ENCODE results near the gene NFATC2IP. TPM values are rescaled to one million over a fixed set of nuclear protein-coding genes. Genes with fewer than 3 reads are reported as not detected.
"Not testable (repeated sequence)": the region's sequence is repeated elsewhere in the genome, so short reads cannot be mapped to it uniquely, and the experiment has no call there.

Gene NFATC2IP
- total RNA-seq, 1 experiment from 2014 or later: 73.0 TPM

DNA sequence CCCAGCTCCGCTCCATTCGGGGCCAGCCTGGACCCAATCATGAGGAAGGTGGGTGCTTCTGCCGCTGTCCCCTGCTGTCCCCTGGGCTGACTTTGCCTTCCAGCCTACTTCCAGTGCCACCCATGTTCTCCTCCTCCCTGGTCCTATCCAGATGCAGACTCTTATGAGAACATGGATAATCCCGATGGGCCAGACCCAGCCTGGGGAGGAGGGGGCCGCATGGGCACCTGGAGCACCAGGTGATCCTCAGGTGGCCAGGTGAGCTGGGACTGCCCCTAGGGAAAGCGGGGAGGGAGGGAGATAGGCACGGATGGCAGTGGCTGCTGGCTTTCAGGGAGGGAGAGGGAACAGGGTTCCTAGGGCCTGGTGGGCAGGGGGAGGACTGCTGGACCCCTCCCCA, 12.0 kb upstream of the NFATC2IP start:
- Histone ChIP-seq H3K27me3 (ENCODE audit: insufficient read depth, low read depth) (no peaks in the 10 kb centered on the region), H3K79me2 (ENCODE audit: low read depth) (no peaks in the 10 kb centered on the region), H3K9me3 (ENCODE audit: insufficient read depth, low read depth) (no peaks in the 10 kb centered on the region), H3K36me3 (ENCODE audit: low read depth) (no peaks in the 10 kb centered on the region), H3K27ac (no peak overlapping the region), H3K9me2 (ENCODE audit: insufficient read depth) (no peaks in the 10 kb centered on the region), H3F3A (ENCODE audit: insufficient read depth, low read depth) (peaks cover 7% of the 10 kb centered on the region; the same call in 1 of the 2 replicates), H3K4me2 (no peak overlapping the region), H4K20me1 (ENCODE audit: insufficient read depth) (no peaks in the 10 kb centered on the region), H3K4me1 (replicated peaks; ENCODE audit: insufficient read depth) (no peaks in the 10 kb centered on the region), H2AFZ (no peak overlapping the region), H3K4me3 (no peak overlapping the region)
- ChIA-PET POLR2A (ENCODE audit: unreplicated experiment) (no interaction called here), CTCF (interaction anchor here (0.7 kb wide), 1 partner anchor 28 kb away, joined by 5 read pairs; no protein-coding TSS in a partner anchor)
- intact Hi-C loops (cut with micrococcal nuclease; ENCODE audit: unreplicated experiment): no loop called here
- no TSS peak for BruUV-seq (replicated peaks)
- DNase-seq: no peak
- TF ChIP-seq, protein P1, sequence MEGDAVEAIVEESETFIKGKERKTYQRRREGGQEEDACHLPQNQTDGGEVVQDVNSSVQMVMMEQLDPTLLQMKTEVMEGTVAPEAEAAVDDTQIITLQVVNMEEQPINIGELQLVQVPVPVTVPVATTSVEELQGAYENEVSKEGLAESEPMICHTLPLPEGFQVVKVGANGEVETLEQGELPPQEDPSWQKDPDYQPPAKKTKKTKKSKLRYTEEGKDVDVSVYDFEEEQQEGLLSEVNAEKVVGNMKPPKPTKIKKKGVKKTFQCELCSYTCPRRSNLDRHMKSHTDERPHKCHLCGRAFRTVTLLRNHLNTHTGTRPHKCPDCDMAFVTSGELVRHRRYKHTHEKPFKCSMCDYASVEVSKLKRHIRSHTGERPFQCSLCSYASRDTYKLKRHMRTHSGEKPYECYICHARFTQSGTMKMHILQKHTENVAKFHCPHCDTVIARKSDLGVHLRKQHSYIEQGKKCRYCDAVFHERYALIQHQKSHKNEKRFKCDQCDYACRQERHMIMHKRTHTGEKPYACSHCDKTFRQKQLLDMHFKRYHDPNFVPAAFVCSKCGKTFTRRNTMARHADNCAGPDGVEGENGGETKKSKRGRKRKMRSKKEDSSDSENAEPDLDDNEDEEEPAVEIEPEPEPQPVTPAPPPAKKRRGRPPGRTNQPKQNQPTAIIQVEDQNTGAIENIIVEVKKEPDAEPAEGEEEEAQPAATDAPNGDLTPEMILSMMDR (conservative IDR thresholded peaks at IDR 0.05): no peak
- no peak for TF ChIP-seq EZH2 (IDR thresholded peaks at IDR 0.05; ENCODE audit: low read depth)

- H3K4me3 ChIP-seq; DNase-seq; H3K9me2 ChIP-seq (ENCODE audit: insufficient read depth); H3K27me3 ChIP-seq (ENCODE audit: insufficient read depth, low read depth); H2AFZ ChIP-seq; POLR2A ChIA-PET (ENCODE audit: unreplicated experiment); H3F3A ChIP-seq (ENCODE audit: insufficient read depth, low read depth); H4K20me1 ChIP-seq (ENCODE audit: insufficient read depth); intact Hi-C loops (cut with micrococcal nuclease; ENCODE audit: unreplicated experiment); H3K27ac ChIP-seq; H3K79me2 ChIP-seq (ENCODE audit: low read depth); BruUV-seq (replicated peaks); H3K9me3 ChIP-seq (ENCODE audit: insufficient read depth, low read depth); H3K4me2 ChIP-seq; H3K4me1 ChIP-seq (replicated peaks; ENCODE audit: insufficient read depth); H3K36me3 ChIP-seq (ENCODE audit: low read depth); CTCF ChIA-PET: not testable (repeated sequence)
Observed at GRCh38 chr16:28939825-28940224, 10.9 kb upstream of the NFATC2IP start.

- Histone ChIP-seq H3K27me3 (ENCODE audit: insufficient read depth, low read depth) (no peaks in the 10 kb centered on the region), H3K9me3 (ENCODE audit: insufficient read depth, low read depth) (no peaks in the 10 kb centered on the region), H4K20me1 (ENCODE audit: insufficient read depth) (no peaks in the 10 kb centered on the region), H3K4me2 (no peak overlapping the region), H3K4me1 (replicated peaks; ENCODE audit: insufficient read depth) (peaks cover 12% of the 10 kb centered on the region), H2AFZ (no peak overlapping the region), H3F3A (ENCODE audit: insufficient read depth, low read depth) (peaks cover 22% of the 10 kb centered on the region), H3K79me2 (ENCODE audit: low read depth) (no peaks in the 10 kb centered on the region), H3K9me2 (ENCODE audit: insufficient read depth) (no peaks in the 10 kb centered on the region), H3K4me3 (no peak overlapping the region), H3K27ac (no peak overlapping the region), H3K36me3 (ENCODE audit: low read depth) (no peaks in the 10 kb centered on the region)
- CTCF ChIA-PET: interaction anchor here (0.6 kb wide), 1 partner anchor 12 kb away, joined by 3 read pairs; no protein-coding TSS in a partner anchor
- no peak for DNase-seq
- BruUV-seq (replicated peaks): no TSS peak
- POLR2A ChIA-PET (ENCODE audit: unreplicated experiment): no interaction called here
- intact Hi-C loops (cut with micrococcal nuclease; ENCODE audit: unreplicated experiment): no loop called here
- TF ChIP-seq EZH2 (IDR thresholded peaks at IDR 0.05; ENCODE audit: low read depth): no peak
- TF ChIP-seq, protein P1 (conservative IDR thresholded peaks at IDR 0.05): no peak
Observed at GRCh38 chr16:28943281-28943680, 7.5 kb upstream of the NFATC2IP start.

DNA sequence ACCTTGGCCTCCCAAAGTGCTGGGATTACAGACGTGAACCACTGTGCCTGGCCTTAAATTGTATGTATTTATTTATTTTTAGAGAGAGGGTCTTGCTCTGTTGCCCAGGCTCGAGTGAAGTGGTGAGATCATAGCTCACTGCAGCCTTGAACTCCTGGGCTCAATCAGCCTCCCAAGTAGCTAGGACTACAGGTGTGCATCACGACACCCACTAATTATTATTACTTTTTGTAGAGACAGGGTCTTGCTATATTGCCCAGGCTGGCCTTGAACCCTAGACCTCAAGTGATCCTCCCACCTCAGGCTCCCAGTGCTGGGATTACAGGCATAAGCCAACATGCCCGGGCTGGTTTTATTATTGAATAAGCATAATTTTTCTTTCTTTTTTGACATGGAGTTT, 4.1 kb upstream of the NFATC2IP start:
- intact Hi-C loops (cut with micrococcal nuclease; ENCODE audit: unreplicated experiment): loop anchor here (5.0 kb wide), 4 partner anchors 34 to 669 kb away; partner anchors contain the start of gene ATP2A1
- H3K79me2 ChIP-seq (ENCODE audit: low read depth): peaks cover 7% of the 10 kb centered on the region
- POLR2A ChIA-PET (ENCODE audit: unreplicated experiment): no interaction called here

More for the DNA sequence above, 4.1 kb upstream of the NFATC2IP start:
- Histone ChIP-seq H3K4me3 (no peak overlapping the region), H2AFZ (no peak overlapping the region), H4K20me1 (ENCODE audit: insufficient read depth) (no peaks in the 10 kb centered on the region), H3K36me3 (ENCODE audit: low read depth) (no peaks in the 10 kb centered on the region), H3K4me2 (no peak overlapping the region), H3K4me1 (replicated peaks; ENCODE audit: insufficient read depth) (peaks cover 13% of the 10 kb centered on the region), H3K27me3 (ENCODE audit: insufficient read depth, low read depth) (no peaks in the 10 kb centered on the region), H3K27ac (no peak overlapping the region), H3F3A (ENCODE audit: insufficient read depth, low read depth) (peaks cover 31% of the 10 kb centered on the region), H3K9me2 (ENCODE audit: insufficient read depth) (no peaks in the 10 kb centered on the region), H3K9me3 (ENCODE audit: insufficient read depth, low read depth) (no peaks in the 10 kb centered on the region)
- TF ChIP-seq EZH2 (IDR thresholded peaks at IDR 0.05; ENCODE audit: low read depth): no peak
- TF ChIP-seq, protein P1 (conservative IDR thresholded peaks at IDR 0.05): no peak
- no TSS peak for BruUV-seq (replicated peaks)
- CTCF ChIA-PET: interaction anchor here (0.6 to 0.9 kb wide), 2 partner anchors 10 to 37 kb away, joined by 4 to 5 read pairs; no protein-coding TSS in a partner anchor
- no peak for DNase-seq
